RKO (cell line): Measurements from ENCODE around the gene NHSL2.

Experiments used
- DNase-seq: peaks from one replicate; pipeline ENCODE4 v3.0.0-alpha.2; 2016; ENCODE audit warnings: low spot score

Gene NHSL2

DNA sequence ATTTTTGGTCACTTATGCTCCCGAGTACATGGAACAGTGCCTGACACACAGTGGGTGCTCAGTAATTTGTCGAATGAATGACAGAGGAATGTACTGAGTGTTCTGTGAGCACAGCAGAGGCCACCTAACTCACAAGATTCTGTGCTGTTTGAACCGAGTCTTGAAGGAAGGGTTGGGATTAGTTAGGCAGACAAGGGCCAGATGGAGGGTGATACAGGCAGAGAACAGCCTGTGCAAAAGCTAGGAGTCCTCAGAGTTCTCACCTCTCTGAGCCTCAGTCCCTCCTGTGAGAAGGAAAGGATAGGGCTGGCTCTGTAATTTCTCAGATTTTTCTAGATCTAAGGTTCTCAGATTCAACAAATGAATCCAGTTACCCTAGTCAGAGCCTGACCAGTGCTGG lies 108.8 kb downstream of the NHSL2 start:
- DNase-seq = no peak

DNA sequence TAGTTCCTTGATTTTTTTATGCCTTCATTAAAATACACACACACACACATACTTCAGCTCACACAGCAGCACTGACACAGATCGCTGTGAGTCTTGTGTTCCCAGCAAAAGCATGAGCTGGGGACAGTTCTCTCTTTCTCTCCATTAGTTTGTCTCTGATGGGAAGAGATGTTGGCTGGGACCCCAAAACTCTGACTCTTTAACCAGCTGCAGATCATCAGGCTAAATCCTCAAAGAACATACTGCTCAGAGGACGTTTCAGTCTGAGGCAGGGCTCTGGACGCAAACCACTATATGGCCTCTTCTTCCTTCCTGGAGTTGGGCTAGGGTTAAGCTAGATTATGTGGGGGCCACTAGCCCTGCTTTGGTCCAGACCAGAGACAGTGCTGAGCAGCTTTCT lies 109.6 kb downstream of the NHSL2 start:
- DNase-seq = no peak

DNA sequence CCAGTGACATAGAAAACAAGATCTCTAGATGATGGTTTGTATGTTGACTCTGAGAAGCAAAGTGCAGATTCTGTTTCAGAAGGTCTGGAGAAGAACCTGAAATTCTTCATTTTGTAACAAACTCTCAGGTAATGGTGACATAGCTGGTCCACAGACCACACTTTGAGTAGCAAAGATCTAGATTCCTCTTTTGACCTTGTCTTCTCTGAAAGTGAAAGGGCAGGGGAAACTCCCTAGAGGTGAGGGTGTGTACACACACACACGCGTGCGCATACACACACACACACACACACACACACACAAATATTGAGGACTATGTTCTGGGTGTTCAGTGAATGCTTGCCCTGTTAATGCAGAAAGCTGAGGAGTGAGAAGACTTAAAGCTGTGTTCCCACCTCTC lies 110.1 kb downstream of the NHSL2 start:
- no peak for DNase-seq

DNA sequence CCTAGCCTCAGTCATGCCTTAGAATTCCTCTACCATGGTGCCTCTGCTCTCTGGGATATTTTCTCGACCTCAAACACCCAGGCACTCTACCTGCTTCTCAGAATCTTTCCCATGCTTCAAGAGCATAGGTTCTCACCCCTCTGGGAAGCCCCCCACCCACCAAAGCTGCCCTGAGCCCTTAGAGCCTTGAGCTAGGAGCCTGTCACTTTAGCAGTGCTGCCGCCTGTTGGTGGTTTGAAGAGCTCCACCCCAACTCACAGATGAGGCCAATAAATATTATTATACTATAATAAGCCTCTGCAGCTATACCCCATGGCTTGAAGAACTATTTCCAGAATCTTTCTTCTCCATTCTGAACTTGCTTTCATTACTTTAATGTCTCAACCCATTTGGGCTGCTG lies 111.3 kb downstream of the NHSL2 start:
- DNase-seq = peak; percentile 18

DNA sequence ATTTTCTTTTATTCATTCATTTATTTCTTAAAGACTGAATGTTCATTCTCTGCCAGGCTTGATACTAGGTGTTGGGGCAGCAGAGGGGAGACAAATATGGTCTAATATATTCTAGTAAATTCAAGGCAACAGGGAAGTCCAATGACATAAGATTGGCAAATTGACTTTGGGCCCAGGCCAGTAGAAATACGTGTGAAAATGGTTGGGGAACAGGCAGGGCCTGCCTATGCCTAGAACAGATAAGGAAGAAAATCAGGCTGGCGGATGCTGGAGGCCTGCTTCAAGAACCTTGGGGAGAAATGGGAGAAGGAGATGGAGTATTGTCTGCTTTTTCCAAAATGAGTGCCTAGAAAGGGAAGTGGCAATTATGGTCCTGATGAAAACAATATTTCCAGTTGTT lies 112.4 kb downstream of the NHSL2 start:
- DNase-seq = no peak

DNA sequence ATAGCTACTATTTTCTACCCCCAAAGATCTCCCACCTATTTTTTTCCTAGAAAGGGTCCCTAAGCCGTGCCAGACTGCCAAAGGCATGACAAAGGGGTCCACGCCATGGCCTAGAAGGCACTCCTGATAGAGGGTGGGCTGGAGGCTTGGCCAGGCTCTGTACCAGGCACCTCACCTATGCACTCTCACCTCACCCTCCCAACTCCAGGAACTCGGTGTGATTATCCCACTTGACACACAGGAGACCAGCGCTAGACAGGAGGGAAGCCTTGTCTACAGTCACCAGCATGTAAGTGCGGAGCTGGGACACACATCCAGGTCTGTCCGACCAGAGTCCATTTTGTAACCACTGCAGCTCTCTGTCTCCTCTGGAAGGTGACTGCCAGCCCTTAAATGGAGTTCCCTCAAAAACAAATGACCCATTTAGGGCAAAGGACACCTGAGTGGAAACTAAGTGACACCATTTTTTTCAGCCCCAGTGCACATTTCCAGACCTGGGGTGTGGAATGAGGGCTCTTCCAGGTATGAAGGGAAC lies 114.7 kb downstream of the NHSL2 start:
- no peak for DNase-seq

DNA sequence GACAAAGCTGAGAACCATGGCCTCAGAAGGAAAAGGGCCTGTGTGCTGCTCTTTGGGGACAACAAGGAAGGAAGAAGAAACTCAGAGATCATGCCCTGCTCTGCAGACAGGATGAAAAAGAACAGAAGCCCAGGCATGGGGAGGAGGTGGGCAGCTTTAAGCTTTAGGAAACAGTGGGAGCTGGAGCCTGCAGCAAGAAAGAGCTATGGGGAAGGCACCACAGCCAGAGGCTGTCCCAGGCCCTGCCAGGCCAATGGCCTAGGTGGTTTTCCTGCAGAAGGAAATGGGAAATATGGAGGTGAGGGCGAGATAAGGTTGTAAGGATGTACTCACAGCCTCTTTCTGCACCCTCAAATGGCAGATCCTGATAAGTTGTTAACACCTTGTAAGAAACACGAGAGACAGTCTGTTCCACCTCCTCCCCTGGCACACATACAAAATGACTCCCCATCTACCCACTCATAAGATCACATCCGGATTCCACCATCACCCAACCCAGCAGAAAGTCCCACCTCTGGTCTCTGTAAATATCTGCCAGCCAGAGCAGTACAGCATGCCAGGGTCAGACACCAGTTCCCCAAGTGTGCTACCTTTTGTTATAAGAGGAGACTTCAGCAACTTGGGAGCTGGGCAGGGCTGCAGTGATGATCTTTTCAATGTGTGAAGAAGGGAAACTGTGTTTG lies 115.8 kb downstream of the NHSL2 start:
- no peak for DNase-seq

DNA sequence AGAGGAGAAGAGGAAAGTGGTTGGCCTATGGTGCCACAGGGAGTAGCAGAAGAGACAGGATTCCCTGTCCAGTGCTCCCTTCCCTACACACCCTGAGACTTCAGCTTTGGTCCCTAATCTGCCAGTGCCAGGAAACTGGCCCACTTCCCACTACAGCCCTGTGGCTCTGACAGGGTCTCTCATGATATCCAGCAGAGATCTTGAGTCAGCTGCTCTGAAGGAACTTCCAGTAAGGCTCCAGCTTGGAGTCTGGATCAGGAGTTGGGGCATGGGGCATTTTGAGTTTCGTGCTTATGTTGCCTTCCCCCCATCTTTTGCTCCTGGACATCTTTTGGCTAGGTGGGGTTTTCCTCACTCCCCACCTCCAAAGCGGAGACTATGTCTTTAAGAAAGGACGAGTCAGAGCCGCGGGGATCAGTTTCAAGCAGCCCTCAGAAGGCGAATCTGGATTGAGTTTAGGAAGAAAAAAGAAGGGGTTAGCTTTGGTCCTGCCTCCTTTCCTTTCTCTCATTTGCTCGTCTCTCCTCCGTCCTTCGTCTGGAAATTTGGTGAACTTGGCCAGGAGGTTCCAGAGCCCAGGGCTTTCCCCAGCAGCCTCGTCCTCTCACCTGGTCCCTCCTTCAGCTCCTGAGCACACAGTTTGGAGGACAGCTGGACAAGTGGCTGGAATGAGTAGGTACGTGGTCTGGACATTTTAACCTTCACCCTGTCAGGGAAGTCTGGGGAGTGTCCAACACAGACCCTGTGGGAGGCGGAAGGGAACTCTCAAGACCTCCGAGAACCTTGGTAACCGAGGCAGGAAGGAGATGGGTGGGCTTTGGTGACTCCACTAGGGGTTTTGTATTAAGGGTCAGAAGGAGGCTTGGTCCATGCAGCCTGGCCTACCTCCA lies 116.6 kb downstream of the NHSL2 start:
- DNase-seq = no peak

DNA sequence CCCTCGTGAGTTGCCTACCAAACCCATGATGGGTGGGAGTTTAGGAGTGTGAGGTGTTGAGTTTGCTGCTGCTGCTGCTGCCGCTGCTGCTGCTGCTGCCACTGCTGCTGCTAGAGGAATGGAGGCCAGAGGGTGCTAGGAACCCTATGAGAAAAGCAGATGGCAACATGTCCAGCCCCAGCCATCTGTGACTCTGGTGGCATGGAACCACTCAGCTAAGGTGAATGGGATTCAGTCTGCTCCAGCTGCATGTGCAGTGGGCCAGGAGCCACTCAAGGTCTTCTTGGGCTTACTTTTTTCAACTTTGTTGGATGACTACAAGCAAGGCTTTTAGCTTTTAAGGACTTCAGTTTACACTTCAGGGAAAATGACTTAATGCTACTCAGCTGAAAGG lies 117.3 kb downstream of the NHSL2 start:
- DNase-seq = no peak

DNA sequence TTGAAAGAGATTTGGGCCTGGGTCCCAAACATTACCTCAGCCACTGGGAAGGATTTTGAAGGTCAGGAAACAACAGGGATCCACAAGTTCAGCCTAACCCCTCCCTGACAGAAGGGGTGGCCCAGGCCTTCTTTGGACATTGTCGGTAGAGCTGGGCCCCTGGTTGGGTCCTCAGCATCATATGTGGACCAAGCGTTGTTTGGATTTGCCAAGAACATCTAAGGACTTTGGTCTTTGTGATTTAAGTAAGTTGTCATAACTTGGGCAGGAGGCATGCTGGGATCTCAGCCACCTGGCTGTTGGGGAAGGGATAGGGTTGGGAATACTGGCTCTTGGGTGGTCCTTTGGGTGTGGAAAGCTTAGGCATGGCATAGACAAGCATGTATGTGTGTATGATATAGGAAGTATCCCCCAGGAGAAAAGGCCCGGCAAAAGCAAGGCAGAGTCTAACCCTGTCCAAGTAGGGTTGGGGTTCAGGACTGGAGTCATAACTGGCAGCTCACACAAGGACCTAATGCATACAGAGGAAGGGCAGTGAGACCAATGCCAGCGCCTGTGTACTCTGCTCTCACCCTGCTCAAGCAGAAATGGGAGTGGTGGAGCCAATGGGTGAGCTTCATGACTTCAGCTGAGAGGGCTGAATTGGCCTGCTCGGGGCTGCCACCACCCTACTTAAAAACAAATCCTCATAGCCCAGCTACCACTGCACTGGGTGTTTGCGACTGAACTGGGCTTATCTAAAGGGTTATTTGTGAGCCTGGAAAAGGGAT lies 118.2 kb downstream of the NHSL2 start:
- no peak for DNase-seq

DNA sequence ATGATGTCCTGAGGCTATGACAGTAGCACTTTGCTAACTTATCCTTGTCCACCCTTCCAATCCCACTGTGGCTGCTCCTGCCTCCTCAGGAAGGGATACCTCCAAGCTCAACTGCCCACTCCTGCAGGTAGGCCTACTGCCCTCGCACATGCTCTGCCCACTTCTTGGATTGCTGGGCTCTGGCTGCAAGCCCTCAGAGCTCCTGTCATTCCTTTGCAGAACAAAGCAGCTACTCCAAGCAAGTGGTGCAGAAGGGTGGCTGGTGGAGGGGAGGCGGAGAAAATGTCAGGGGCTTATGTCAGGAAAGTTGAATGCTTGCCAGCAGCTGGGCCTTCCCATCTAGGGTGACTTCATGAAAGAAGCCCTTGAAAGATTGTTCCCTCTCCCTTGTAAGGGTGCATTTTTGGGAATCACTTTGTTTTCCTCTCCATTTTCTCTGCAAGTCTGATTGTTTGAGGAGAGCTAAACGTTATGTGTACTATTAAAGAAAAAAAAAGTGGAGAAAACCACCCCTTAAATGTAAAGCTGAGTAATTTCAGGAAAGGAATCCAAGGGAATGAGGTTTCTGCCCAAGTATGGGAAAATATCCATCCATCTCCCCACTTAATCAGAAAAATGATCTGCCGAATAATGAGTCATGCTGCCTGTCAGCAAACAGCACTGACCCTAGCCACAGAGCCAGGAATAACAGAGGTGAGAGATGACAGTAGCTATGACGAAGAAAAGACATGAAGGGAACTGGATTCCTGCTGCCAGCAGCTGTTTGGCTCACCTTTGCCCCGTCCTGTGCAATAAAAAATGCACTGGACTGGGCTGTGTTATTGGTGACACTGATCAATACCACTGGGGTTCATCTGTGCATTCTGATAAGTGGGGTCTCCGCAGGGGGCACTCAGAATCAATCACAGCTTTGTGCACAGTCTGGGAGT lies 119.1 kb downstream of the NHSL2 start:
- peak; percentile 53 for DNase-seq

DNA sequence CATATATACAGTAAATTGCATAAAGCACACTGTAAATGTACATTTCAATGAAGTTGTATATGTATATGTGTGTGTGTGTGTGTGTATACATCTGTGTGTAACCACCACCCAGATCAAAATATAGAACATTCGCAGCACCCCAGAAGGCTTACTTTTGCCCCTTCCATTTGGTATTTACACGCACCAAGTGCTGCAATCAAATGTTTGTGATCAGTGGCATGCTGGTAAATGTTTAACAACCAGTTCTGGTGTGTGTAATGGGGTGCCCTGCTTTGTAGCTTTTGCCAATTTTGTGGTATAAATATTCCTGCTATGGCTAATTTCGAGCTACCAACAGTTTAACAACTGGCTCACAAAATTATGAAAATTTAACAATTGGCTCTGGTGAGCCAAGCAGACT lies 119.8 kb downstream of the NHSL2 start:
- no peak for DNase-seq

DNA sequence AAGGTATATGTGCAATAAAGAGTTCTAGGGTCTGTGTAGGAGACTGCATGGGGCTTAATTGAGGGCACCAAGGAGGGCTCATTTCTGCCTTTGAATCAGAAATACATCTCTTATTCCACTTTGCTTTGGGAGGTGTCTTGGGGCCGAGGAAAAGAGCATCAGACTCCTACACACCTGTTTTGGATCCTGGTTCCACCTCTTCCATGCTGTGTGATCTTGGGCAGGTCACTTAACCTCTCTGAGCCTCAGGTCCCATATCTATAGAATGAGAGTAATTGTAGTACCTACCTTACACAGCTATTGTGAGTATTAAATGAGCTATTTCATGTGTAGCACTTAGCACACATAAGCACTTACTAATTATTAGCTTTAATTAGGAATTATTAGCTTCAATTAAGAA lies 120.5 kb downstream of the NHSL2 start:
- no peak for DNase-seq

DNA sequence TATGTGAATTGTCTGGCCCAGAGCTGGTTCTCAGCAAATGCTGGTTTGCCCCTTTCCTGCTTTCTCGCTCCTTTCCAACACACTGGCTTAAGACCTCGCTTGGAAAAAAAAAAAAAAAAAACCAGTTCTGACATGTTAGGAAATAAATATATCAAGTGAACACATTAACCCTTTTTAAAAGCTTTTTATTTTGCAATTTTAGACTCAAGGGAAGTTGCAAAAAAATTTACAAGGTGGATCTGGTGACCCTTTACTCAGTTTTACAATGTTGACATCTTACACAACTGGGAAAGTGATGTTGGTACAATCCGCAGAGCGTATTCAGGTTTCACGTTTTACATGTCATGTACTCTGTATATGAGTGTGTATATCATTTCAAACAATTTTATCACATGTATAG lies 121.0 kb downstream of the NHSL2 start:
- no peak for DNase-seq

DNA sequence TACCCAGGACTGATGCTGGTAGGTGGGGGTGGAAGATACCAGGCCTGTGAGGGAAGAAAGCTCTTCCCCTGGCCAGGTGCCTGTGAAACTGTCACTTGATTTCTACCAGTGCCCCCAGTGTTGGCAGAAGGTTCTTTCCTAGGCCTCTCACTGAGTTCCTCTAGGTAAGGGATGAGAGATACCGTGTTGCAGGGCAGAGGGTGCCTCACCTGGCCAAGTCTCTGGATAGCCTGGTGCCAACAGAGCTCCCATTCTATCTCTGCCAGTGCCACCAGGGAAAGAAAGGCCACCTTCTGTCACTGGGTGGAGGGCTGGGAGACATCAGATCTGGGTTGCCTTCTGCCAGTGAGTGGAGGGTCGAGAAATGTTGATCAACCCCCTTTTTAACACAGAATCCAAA lies 127.0 kb downstream of the NHSL2 start:
- DNase-seq = no peak

DNA sequence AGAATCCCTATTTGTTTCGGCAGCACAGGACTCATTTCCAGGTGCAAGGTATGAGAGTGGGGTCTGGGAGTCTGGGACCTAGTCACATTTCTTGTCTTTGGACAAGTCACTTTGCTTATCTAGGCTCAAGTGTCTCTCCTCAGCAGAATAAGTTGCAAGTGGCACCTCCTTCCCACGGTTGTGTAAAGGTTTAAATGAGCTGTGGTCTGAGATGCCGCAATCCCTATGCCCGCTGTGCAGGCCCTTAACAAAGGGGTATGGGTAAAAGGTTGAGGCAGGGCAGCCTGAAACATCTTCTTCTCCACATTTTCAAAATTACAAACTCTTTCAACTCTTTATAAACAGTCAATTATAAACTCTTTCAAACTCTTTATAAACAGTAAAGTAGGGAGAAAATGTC lies 127.4 kb downstream of the NHSL2 start:
- no peak for DNase-seq

DNA sequence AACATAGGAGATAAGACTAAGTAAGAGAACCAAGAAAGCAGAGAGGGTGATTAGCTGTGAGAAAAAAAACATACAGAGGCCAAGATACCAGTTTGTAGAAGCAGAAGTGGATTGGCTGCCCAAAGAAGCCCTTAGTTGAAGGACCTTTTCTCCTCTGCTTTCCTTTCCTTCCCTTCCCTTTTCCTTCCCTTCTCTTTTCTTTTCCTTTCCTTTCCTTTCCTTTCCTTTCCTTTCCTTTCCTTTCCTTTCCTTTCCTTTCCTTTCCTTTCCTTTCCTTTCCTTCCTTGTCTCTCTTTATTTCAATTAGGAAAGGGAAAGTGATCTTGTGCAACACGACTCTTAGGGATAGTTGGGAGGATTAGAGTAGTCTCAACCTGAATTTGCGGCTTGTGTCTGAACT lies 128.2 kb downstream of the NHSL2 start:
- DNase-seq = no peak

DNA sequence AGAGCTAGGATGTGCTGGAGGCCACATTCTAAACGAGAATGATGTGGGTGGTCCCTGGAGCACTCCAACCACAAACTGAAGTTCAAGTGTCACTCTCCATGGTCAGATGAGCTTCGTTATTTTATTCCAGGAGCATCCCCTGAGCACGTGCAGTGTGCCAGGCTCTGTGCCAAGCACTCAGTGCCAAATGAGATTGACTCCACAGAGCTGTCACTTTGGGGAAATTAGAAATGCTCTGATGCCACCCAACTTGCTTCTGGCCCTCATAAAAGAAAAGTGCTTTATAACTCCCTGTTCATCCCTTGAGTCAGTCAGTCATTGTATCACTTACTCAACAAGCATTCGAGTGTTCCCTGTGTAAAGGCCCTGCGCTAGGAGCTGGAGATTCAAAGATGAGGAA lies 129.9 kb downstream of the NHSL2 start:
- no peak for DNase-seq

DNA sequence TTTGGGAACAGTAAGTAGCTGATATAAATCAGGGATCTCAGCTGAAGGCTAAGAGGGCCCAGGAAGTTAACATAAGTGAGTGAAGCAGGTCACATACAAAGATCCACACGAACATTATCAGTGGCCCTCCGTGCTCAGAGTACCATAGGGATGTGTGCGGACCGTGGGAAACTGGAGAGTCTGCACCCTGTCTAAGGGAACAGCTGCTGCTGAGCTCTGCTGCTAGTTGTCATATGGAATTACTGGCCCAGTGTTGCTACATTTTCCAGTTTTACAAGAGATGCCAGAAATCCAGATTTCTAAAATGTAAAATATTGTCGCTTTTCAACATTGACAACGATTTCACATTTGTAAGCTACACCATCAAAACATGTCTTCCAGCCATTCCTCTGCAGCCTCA lies 130.5 kb downstream of the NHSL2 start:
- no peak for DNase-seq

DNA sequence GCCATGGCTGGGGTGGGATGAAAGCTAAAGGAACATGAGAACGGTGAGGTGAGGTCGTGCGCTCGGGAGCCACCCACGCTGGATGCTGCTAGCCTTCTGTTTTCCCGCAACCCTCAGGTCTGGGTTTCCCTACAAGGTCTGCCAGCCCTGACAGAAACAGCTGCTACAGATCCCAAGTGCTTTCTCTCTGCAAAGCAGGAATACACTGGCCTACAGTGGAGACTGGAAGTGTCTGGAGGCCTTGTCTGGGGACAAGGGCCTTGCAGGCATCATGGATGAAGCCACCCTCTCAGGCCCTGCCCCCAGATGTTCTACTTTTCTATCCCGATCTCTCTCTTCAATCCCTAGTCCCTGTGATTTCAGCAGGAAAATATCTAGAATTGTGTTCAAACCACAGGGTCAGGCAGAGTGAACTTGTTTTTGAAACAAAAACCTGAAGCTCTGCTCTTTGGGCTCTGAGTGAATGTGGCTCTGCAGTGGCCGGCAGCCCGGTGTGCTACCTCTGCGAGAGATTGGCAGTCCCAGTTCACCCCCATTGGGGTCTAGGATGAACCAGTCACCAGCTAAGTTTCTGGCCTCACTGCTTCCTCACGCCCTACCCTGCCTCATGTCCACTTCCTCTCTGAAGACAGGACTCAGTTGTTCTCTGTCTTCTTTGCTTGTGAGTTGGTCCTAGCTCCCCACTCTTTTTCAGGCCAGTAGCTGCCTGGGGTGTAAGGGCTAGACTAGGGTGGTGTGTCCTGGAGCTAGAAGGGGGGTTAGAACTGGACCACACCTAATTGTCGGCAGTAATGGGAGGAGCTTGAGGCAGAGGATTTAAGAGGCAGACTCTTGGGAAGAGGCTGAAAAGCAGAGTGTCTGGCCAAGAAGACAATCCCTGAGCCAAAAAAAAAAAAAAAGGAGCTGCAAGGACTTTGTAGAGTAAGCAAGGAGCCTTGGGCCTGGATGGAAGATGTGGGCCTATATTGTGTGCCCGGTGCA lies 131.5 kb downstream of the NHSL2 start:
- no peak for DNase-seq
